KMS-11 (cell line): ENCODE results near the gene LPXN.

Experiments used
- H2AFZ ChIP-seq: fragments of 200-600 bp; sonication (generic); 2 replicates; pipeline ENCODE4 v1.6.1; 2016; ENCODE audit warnings: antibody characterized with exemption, mixed run types, low read depth
- H3K27ac ChIP-seq: fragments of 200-600 bp; sonication (generic); 2 replicates; pipeline ENCODE4 v1.6.1; 2016; ENCODE audit warnings: mild to moderate bottlenecking, mixed run types
- H3K27me3 ChIP-seq: fragments of 200-600 bp; sonication (generic); 2 replicates; pipeline ENCODE4 v1.6.1; 2017; ENCODE audit warnings: mild to moderate bottlenecking, low read depth, mixed run types, moderate library complexity; ENCODE audit not compliant: insufficient read depth
- H3K36me3 ChIP-seq: fragments of 200-600 bp; sonication (generic); 2 replicates; pipeline ENCODE4 v1.6.1; 2017; ENCODE audit warnings: mild to moderate bottlenecking, mixed run types; ENCODE audit not compliant: insufficient read depth
- H3K4me1 ChIP-seq: fragments of 200-600 bp; sonication (generic); 2 replicates; pipeline ENCODE4 v1.6.1; 2016; ENCODE audit warnings: mild to moderate bottlenecking, low read depth, mixed run types; ENCODE audit not compliant: poor library complexity, severe bottlenecking
- H3K4me2 ChIP-seq: fragments of 200-600 bp; sonication (generic); 2 replicates; pipeline ENCODE4 v1.7.0; 2016; ENCODE audit warnings: mild to moderate bottlenecking, mixed run types
- H3K4me3 ChIP-seq: fragments of 200-600 bp; sonication (generic); IDR thresholded peaks from 2 replicates; pipeline ENCODE4 v1.6.1; 2017; ENCODE audit warnings: low read depth, low read length, mixed read lengths; ENCODE audit not compliant: insufficient read depth
- H3K79me2 ChIP-seq: fragments of 200-600 bp; sonication (generic); 2 replicates; pipeline ENCODE4 v1.6.1; 2016; ENCODE audit warnings: low read depth, mixed run types; ENCODE audit not compliant: insufficient read depth
- H3K9ac ChIP-seq: fragments of 200-600 bp; sonication (generic); 2 replicates; pipeline ENCODE4 v1.6.1; 2016; ENCODE audit warnings: mild to moderate bottlenecking, mixed run types
- H4K20me1 ChIP-seq: fragments of 200-600 bp; sonication (generic); 2 replicates; pipeline ENCODE4 v1.6.1; 2016; ENCODE audit warnings: mild to moderate bottlenecking, mixed run types; ENCODE audit not compliant: insufficient read depth
- TF ChIP-seq, protein P1 (sequence below): fragments of 200-600 bp; sonication (generic); conservative IDR thresholded peaks from 2 replicates; pipeline ENCODE4 v1.6.1; 2017; ENCODE audit warnings: low read depth, mild to moderate bottlenecking, antibody characterized with exemption, low read length, moderate library complexity, mixed read lengths

Gene LPXN

GRCh38 chr11:58524232-58525036, 51.2 kb downstream of the LPXN start:
- H3K36me3 ChIP-seq: no peaks in the 10 kb centered on the region
- H2AFZ ChIP-seq: no peak overlapping the region
- no peaks in the 10 kb centered on the region for H4K20me1 ChIP-seq
- TF ChIP-seq, protein P1, sequence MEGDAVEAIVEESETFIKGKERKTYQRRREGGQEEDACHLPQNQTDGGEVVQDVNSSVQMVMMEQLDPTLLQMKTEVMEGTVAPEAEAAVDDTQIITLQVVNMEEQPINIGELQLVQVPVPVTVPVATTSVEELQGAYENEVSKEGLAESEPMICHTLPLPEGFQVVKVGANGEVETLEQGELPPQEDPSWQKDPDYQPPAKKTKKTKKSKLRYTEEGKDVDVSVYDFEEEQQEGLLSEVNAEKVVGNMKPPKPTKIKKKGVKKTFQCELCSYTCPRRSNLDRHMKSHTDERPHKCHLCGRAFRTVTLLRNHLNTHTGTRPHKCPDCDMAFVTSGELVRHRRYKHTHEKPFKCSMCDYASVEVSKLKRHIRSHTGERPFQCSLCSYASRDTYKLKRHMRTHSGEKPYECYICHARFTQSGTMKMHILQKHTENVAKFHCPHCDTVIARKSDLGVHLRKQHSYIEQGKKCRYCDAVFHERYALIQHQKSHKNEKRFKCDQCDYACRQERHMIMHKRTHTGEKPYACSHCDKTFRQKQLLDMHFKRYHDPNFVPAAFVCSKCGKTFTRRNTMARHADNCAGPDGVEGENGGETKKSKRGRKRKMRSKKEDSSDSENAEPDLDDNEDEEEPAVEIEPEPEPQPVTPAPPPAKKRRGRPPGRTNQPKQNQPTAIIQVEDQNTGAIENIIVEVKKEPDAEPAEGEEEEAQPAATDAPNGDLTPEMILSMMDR: peak; percentile 91
- peak overlapping the region; percentile 44; the same call in 1 of the 2 replicates for H3K27ac ChIP-seq
- H3K4me2 ChIP-seq: peak overlapping the region; percentile 22; the same call in 1 of the 2 replicates
- H3K4me3 ChIP-seq: no peak overlapping the region
- H3K4me1 ChIP-seq: peaks cover 23% of the 10 kb centered on the region
- no peaks in the 10 kb centered on the region for H3K79me2 ChIP-seq
- no peaks in the 10 kb centered on the region for H3K27me3 ChIP-seq
- H3K9ac ChIP-seq: no peak overlapping the region

- Histone ChIP-seq H2AFZ (no peak overlapping the region), H3K4me2 (no peak overlapping the region)
Measured at GRCh38 chr11:58513747-58514367, 61.8 kb downstream of the LPXN start.

DNA sequence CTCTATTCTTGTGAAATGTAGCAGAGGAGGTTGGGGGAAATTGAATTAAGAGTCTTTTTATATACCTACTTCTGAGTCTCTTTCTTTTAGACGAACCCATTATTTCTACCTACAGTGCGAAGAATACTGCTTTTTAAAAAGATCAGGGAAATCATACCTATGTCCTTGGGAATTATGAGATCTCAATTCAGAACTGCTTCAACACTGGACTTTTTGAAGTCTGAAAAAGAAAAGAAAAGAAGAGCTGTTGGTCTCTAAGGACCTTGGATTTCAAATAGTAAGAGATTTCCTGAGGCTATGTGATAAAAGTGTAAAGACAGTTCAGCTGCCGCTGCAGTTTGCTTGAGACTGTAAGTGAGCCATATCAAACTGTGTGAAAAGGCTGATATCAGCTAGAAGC, 64.0 kb downstream of the LPXN start:
- Histone ChIP-seq H2AFZ (no peak overlapping the region), H3K4me1 (no peaks in the 10 kb centered on the region), H4K20me1 (no peaks in the 10 kb centered on the region), H3K27me3 (no peaks in the 10 kb centered on the region), H3K36me3 (no peaks in the 10 kb centered on the region), H3K4me3 (no peak overlapping the region), H3K9ac (no peak overlapping the region), H3K4me2 (no peak overlapping the region), H3K79me2 (no peaks in the 10 kb centered on the region), H3K27ac (no peak overlapping the region)
- TF ChIP-seq, protein P1: no peak

More at GRCh38 chr11:58513747-58514367, 61.8 kb downstream of the LPXN start:
- Histone ChIP-seq H3K4me3 (no peak overlapping the region), H3K27ac (no peak overlapping the region), H3K79me2 (no peaks in the 10 kb centered on the region), H3K27me3 (no peaks in the 10 kb centered on the region), H3K4me1 (no peaks in the 10 kb centered on the region), H3K9ac (no peak overlapping the region), H4K20me1 (no peaks in the 10 kb centered on the region), H3K36me3 (no peaks in the 10 kb centered on the region)
- TF ChIP-seq, protein P1: peak; percentile 71

DNA sequence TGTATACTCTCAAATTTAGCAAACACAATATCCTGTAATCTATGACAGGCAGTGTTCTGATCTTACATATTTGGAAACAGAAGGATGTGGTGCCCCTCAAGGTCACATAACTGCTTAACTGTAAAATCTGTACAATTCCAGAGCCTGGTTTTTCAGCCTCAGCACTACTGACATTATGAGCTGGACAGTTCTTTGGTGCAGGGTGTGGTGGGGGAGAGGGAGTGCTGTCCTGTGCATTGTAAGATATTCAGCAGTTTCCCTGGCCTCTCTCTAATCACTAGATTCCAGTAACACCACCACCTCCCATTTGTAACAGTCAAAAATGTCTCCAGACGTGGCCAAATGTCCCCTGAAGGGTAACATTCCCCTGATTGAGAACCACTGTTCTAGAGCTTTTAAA, 65.9 kb downstream of the LPXN start:
- no peak overlapping the region for H3K4me2 ChIP-seq
- no peak overlapping the region for H3K9ac ChIP-seq
- no peak overlapping the region for H2AFZ ChIP-seq
- no peak overlapping the region for H3K27ac ChIP-seq
- TF ChIP-seq, protein P1: no peak
- H3K79me2 ChIP-seq: no peaks in the 10 kb centered on the region
- no peaks in the 10 kb centered on the region for H3K36me3 ChIP-seq
- H4K20me1 ChIP-seq: no peaks in the 10 kb centered on the region
- no peaks in the 10 kb centered on the region for H3K4me1 ChIP-seq
- no peak overlapping the region for H3K4me3 ChIP-seq
- H3K27me3 ChIP-seq: no peaks in the 10 kb centered on the region
